Astrocyte (in vitro differentiated cells and primary cell): Measurements from ENCODE around the gene SAMD4A. TPM values are rescaled to one million over a fixed set of nuclear protein-coding genes. Genes with fewer than 3 reads are reported as not detected.

Source experiments
- DNase-seq: peaks from one replicate; pipeline ENCODE4 v3.0.0-alpha.2; 2010; ENCODE audit warnings: low read depth
- FAIRE-seq: peaks from 2 replicates; lab custom pipeline; 2011; peaks lifted over from hg19 to GRCh38; lab: Jason Lieb, UNC
- H2AFZ ChIP-seq: 2 replicates; pipeline ENCODE4 v1.6.0; 2012; ENCODE audit warnings: low read depth, low read length, inconsistent platforms
- H3K27ac ChIP-seq: 2 replicates; pipeline ENCODE4 v1.5.1; 2011; ENCODE audit warnings: low read depth, low read length, inconsistent platforms
- H3K27me3 ChIP-seq: 2 replicates; pipeline ENCODE4 v1.6.0; 2011; ENCODE audit warnings: low read length, inconsistent platforms; ENCODE audit not compliant: insufficient read depth
- H3K36me3 ChIP-seq: 2 replicates; pipeline ENCODE4 v1.5.1; 2011; ENCODE audit warnings: low read length, inconsistent platforms; ENCODE audit not compliant: insufficient read depth
- H3K4me1 ChIP-seq: 2 replicates; pipeline ENCODE4 v1.5.1; 2011; ENCODE audit warnings: low read length, inconsistent platforms; ENCODE audit not compliant: insufficient read depth
- H3K4me2 ChIP-seq: 2 replicates; pipeline ENCODE4 v1.6.0; 2012; ENCODE audit warnings: low read length, inconsistent platforms
- H3K4me3 ChIP-seq: 2 replicates; pipeline ENCODE4 v1.5.1; 2011; ENCODE audit warnings: low read depth, mild to moderate bottlenecking, low read length, inconsistent platforms; ENCODE audit not compliant: insufficient read depth
- H3K79me2 ChIP-seq: 2 replicates; pipeline ENCODE4 v1.6.0; 2012; ENCODE audit warnings: mild to moderate bottlenecking, low read length, inconsistent platforms; ENCODE audit not compliant: insufficient read depth
- H3K9ac ChIP-seq: 2 replicates; pipeline ENCODE4 v1.6.0; 2012; ENCODE audit warnings: mild to moderate bottlenecking, low read length, inconsistent platforms
- H3K9me3 ChIP-seq: 2 replicates; pipeline ENCODE4 v1.5.1; 2012; ENCODE audit warnings: low read depth, mild to moderate bottlenecking, low read length, inconsistent platforms; ENCODE audit not compliant: insufficient read depth
- H4K20me1 ChIP-seq: 2 replicates; pipeline ENCODE4 v1.6.0; 2012; ENCODE audit warnings: low read length, inconsistent platforms; ENCODE audit not compliant: insufficient read depth
- H3K27ac Mint-ChIP-seq: one replicate; pipeline ENCODE4 v1.8.0; 2021; ENCODE audit warnings: mild to moderate bottlenecking, mixed read lengths; ENCODE audit not compliant: unreplicated experiment
- H3K27me3 Mint-ChIP-seq: one replicate; pipeline ENCODE4 v1.8.0; 2021; ENCODE audit warnings: low read depth, mixed read lengths; ENCODE audit not compliant: unreplicated experiment
- H3K36me3 Mint-ChIP-seq: one replicate; pipeline ENCODE4 v1.8.0; 2021; ENCODE audit warnings: low read depth, mixed read lengths; ENCODE audit not compliant: unreplicated experiment
- H3K4me1 Mint-ChIP-seq: one replicate; pipeline ENCODE4 v1.8.0; 2021; ENCODE audit warnings: low read depth, mixed read lengths; ENCODE audit not compliant: unreplicated experiment
- H3K4me3 Mint-ChIP-seq: one replicate; pipeline ENCODE4 v1.8.0; 2021; ENCODE audit warnings: mild to moderate bottlenecking, moderate library complexity, mixed read lengths; ENCODE audit not compliant: unreplicated experiment
- H3K9me3 Mint-ChIP-seq: one replicate; pipeline ENCODE4 v1.8.0; 2021; ENCODE audit warnings: mild to moderate bottlenecking, mixed read lengths; ENCODE audit not compliant: unreplicated experiment
- EZH2 ChIP-seq: IDR thresholded peaks from 2 replicates; pipeline ENCODE4 v1.6.1; 2012; ENCODE audit warnings: mild to moderate bottlenecking, low read length, inconsistent platforms; ENCODE audit not compliant: insufficient read depth
- total RNA-seq: library from RNA; stranded (reverse); gene quantifications from 2 replicates; pipeline ENCODE4 v1.2.1, GENCODE V29; 2021
- TF ChIP-seq, protein P1 (sequence below): IDR thresholded peaks from 2 replicates; pipeline ENCODE4 v1.5.1; 2011; ENCODE audit warnings: low read depth, mild to moderate bottlenecking, inconsistent platforms, low read length, moderate library complexity; ENCODE audit not compliant: insufficient read depth

SAMD4A gene
- total RNA-seq, 1 donor from 2014 or later: 68.2 TPM

DNA sequence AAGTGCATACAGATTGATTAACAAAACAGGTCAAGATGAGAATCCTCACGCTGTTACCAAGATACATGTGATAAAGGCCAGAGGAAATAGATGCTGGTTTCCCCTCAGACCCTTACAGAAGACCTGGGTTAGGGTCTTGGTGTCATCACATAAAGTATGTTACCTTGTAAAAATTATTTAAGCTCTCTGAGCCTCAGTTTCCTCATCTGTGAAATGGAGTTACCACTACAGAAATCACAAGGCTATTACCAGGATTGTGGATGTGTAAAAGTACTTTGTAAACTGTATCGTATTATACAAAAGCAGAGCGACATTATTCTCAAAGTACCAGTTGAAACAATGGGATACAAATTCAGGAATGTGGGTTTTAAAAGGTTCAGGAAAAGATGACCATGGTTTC lies 14.0 kb downstream of the SAMD4A start:
- Mint-ChIP-seq H3K36me3 (peaks cover 11% of the 10 kb centered on the region), H3K4me3 (peak overlapping the region; percentile 15), H3K27ac (no peak overlapping the region), H3K9me3 (no peaks in the 10 kb centered on the region), H3K27me3 (no peaks in the 10 kb centered on the region), H3K4me1 (peaks cover 35% of the 10 kb centered on the region)
- TF ChIP-seq, protein P1, sequence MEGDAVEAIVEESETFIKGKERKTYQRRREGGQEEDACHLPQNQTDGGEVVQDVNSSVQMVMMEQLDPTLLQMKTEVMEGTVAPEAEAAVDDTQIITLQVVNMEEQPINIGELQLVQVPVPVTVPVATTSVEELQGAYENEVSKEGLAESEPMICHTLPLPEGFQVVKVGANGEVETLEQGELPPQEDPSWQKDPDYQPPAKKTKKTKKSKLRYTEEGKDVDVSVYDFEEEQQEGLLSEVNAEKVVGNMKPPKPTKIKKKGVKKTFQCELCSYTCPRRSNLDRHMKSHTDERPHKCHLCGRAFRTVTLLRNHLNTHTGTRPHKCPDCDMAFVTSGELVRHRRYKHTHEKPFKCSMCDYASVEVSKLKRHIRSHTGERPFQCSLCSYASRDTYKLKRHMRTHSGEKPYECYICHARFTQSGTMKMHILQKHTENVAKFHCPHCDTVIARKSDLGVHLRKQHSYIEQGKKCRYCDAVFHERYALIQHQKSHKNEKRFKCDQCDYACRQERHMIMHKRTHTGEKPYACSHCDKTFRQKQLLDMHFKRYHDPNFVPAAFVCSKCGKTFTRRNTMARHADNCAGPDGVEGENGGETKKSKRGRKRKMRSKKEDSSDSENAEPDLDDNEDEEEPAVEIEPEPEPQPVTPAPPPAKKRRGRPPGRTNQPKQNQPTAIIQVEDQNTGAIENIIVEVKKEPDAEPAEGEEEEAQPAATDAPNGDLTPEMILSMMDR: no peak
- TF ChIP-seq EZH2: no peak
- DNase-seq (no peak), FAIRE-seq (no peak)
- Histone ChIP-seq H3K79me2 (peaks cover 95% of the 10 kb centered on the region), H3K4me1 (peaks cover 4% of the 10 kb centered on the region), H3K27ac (no peak overlapping the region), H2AFZ (no peak overlapping the region), H3K9ac (no peak overlapping the region), H3K36me3 (peaks cover 11% of the 10 kb centered on the region), H3K9me3 (no peaks in the 10 kb centered on the region), H3K27me3 (no peaks in the 10 kb centered on the region), H3K4me2 (no peak overlapping the region), H4K20me1 (peaks cover 82% of the 10 kb centered on the region), H3K4me3 (no peak overlapping the region)

DNA sequence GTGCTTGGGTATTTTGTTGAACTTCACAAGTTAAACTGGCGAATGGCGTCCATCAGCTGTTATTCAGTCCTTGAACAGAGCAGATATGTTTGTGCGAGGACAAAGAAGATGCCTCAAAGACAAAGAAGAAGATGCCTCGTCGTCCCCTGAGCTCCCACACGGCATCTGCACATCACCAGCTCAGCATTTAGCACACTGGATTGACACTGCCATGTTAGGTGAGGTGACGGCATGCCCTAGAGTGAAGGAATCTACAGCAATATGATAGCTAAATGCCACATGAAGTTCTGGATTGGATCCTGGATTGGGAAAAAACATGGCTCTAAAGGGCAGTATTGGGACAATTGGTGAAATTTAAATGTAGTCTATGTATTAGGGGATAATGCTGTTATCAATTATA lies 15.4 kb downstream of the SAMD4A start:
- no peak for TF ChIP-seq EZH2
- TF ChIP-seq, protein P1: no peak
- peaks cover 4% of the 10 kb centered on the region for H3K4me1 ChIP-seq
- FAIRE-seq (no peak), DNase-seq (no peak)
- no peak overlapping the region for H3K4me2 ChIP-seq
- H3K9ac ChIP-seq: no peak overlapping the region
- Mint-ChIP-seq H3K27ac (no peak overlapping the region), H3K27me3 (no peaks in the 10 kb centered on the region), H3K9me3 (peaks cover 2% of the 10 kb centered on the region), H3K4me3 (no peak overlapping the region), H3K4me1 (peaks cover 25% of the 10 kb centered on the region), H3K36me3 (peaks cover 23% of the 10 kb centered on the region)
- H3K79me2 ChIP-seq: peaks cover 92% of the 10 kb centered on the region
- H3K36me3 ChIP-seq: peaks cover 8% of the 10 kb centered on the region
- H3K4me3 ChIP-seq: no peak overlapping the region
- no peaks in the 10 kb centered on the region for H3K9me3 ChIP-seq
- no peak overlapping the region for H2AFZ ChIP-seq
- H4K20me1 ChIP-seq: peaks cover 68% of the 10 kb centered on the region
- no peak overlapping the region for H3K27ac ChIP-seq
- H3K27me3 ChIP-seq: no peaks in the 10 kb centered on the region

DNA sequence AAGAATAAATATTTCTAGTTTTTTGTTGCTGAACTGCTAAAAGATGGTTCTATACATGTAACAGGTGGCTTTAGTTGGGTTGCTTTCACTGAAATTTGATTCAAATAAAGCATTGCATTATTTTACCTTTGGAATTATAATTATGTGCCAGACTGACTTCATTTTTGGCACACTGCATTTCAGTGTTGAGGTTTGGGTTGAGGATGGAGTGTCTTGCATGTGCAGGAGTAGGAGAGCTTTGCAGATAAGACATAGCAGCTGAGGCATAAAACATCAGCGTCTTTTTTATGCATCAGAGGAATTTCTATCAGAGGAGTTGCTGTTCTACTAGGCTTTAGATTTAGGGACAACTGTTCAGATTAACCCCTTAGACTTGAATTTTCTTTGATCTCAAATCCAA lies 17.2 kb downstream of the SAMD4A start:
- H3K79me2 ChIP-seq: peaks cover 90% of the 10 kb centered on the region
- peaks cover 52% of the 10 kb centered on the region for H4K20me1 ChIP-seq
- H3K27ac Mint-ChIP-seq: no peak overlapping the region
- peaks cover 5% of the 10 kb centered on the region for H3K36me3 ChIP-seq
- H3K4me3 Mint-ChIP-seq: no peak overlapping the region
- peaks cover 25% of the 10 kb centered on the region for H3K4me1 Mint-ChIP-seq
- H3K36me3 Mint-ChIP-seq: peaks cover 21% of the 10 kb centered on the region
- H2AFZ ChIP-seq: no peak overlapping the region
- no peak overlapping the region for H3K9ac ChIP-seq
- TF ChIP-seq EZH2: no peak
- TF ChIP-seq, protein P1: no peak
- no peak overlapping the region for H3K27ac ChIP-seq
- no peaks in the 10 kb centered on the region for H3K4me1 ChIP-seq
- FAIRE-seq (no peak), DNase-seq (peak; percentile 50)
- no peaks in the 10 kb centered on the region for H3K27me3 ChIP-seq
- H3K4me2 ChIP-seq: no peak overlapping the region
- no peaks in the 10 kb centered on the region for H3K9me3 ChIP-seq
- H3K27me3 Mint-ChIP-seq: no peaks in the 10 kb centered on the region
- H3K4me3 ChIP-seq: no peak overlapping the region
- H3K9me3 Mint-ChIP-seq: peaks cover 2% of the 10 kb centered on the region
